H1 (cell line): ENCODE measurements around the gene PFDN5. TPM values are rescaled to one million over a fixed set of nuclear protein-coding genes. Genes with fewer than 3 reads are reported as not detected.

Experiments used
- CTCF ChIA-PET: fragments of 300-600 bp; sonication (Branson Sonifier 250); formaldehyde crosslinking; loops from one replicate; lab custom pipeline; 2021; ENCODE audit not compliant: partially characterized antibody; lab: Charles Lee
- POLR2A ChIA-PET: fragments of 300-600 bp; sonication (Branson Sonifier 250); formaldehyde crosslinking; loops from one replicate; lab custom pipeline; 2021; ENCODE audit warnings: inconsistent platforms; ENCODE audit not compliant: partially characterized antibody; lab: Charles Lee
- DNase-seq, 2 experiments: peaks; one replicate each; pipeline versions ENCODE4 v3.0.0 to v3.0.0-alpha.2; 2010 to 2022; ENCODE audit warnings: low spot score in 2 of 2, low read depth in 1 of 2, mixed read lengths in 1 of 2
- FAIRE-seq: peaks from 2 replicates; lab custom pipeline; 2011; peaks lifted over from hg19 to GRCh38; lab: Jason Lieb, UNC
- H2AFZ ChIP-seq: 2 replicates; pipeline ENCODE4 v1.8.1; 2012; ENCODE audit warnings: low read length, inconsistent platforms
- H2AK5ac ChIP-seq: 2 replicates; pipeline ENCODE4 v1.6.1; 2013; ENCODE audit warnings: low read depth, low read length
- H2BK120ac ChIP-seq: replicated peaks from 2 replicates; pipeline ENCODE3; 2013; ENCODE audit warnings: low read depth, low read length, inconsistent platforms
- H2BK12ac ChIP-seq: 2 replicates; pipeline ENCODE4 v1.6.1; 2013; ENCODE audit warnings: low read depth, low read length
- H2BK15ac ChIP-seq: 2 replicates; pipeline ENCODE4 v1.6.1; 2013; ENCODE audit warnings: low read length
- H2BK20ac ChIP-seq: 2 replicates; pipeline ENCODE4 v1.6.1; 2013; ENCODE audit warnings: low read length
- H2BK5ac ChIP-seq: 2 replicates; pipeline ENCODE4 v1.6.1; 2013; ENCODE audit warnings: low read depth, low read length
- H3K14ac ChIP-seq: 2 replicates; pipeline ENCODE4 v1.6.1; 2013; ENCODE audit warnings: inconsistent platforms; ENCODE audit not compliant: insufficient read length
- H3K18ac ChIP-seq: 2 replicates; pipeline ENCODE4 v1.6.1; 2013; ENCODE audit warnings: low read length; ENCODE audit errors: extremely low read depth
- H3K23ac ChIP-seq: 2 replicates; pipeline ENCODE4 v1.6.1; 2013; ENCODE audit warnings: inconsistent platforms; ENCODE audit not compliant: insufficient read length
- H3K23me2 ChIP-seq: 2 replicates; pipeline ENCODE4 v1.6.1; 2013; ENCODE audit warnings: low read depth, low read length
- H3K27ac ChIP-seq: 2 replicates; pipeline ENCODE4 v1.6.1; 2011; ENCODE audit warnings: low read depth, low read length, inconsistent platforms
- H3K27me3 ChIP-seq, 4 experiments: replicated peaks in 1 of 4; 1 replicate in 1 of 4; 2 replicates in 3 of 4; pipeline versions ENCODE4 v1.6.1 to v1.8.1; 2011 to 2013; ENCODE audit warnings: low read length in 3 of 4, mild to moderate bottlenecking in 3 of 4, inconsistent platforms in 2 of 4, mixed read lengths in 2 of 4, moderate library complexity in 1 of 4; ENCODE audit not compliant: control insufficient read depth in 3 of 4, insufficient read depth in 3 of 4; ENCODE audit errors: extremely low read depth in 1 of 4
- H3K36me3 ChIP-seq, 4 experiments: 2 replicates each; pipeline versions ENCODE4 v1.6.1 to v1.8.1; 2011 to 2013; ENCODE audit warnings: mild to moderate bottlenecking in 4 of 4, low read length in 3 of 4, moderate library complexity in 2 of 4, control low read depth in 1 of 4, inconsistent platforms in 1 of 4; ENCODE audit not compliant: insufficient read depth in 4 of 4, control insufficient read depth in 2 of 4
- H3K4ac ChIP-seq: replicated peaks from 2 replicates; pipeline ENCODE3; 2013; ENCODE audit warnings: low read length, low read depth, mixed read lengths, inconsistent platforms; ENCODE audit not compliant: insufficient read length
- H3K4me1 ChIP-seq, 4 experiments: replicated peaks in 1 of 4; 1 replicate in 1 of 4; 2 replicates in 3 of 4; pipeline versions ENCODE4 v1.6.1 to v1.8.1; 2011 to 2013; ENCODE audit warnings: low read length in 3 of 4, inconsistent platforms in 2 of 4, mixed read lengths in 1 of 4; ENCODE audit not compliant: insufficient read depth in 4 of 4, control insufficient read depth in 3 of 4
- H3K4me2 ChIP-seq, 2 experiments: 2 replicates each; pipeline versions ENCODE4 v1.6.1 to v1.8.1; 2011 to 2013; ENCODE audit warnings: low read depth in 2 of 2, low read length in 2 of 2, control low read depth in 1 of 2, inconsistent platforms in 1 of 2, mild to moderate bottlenecking in 1 of 2; ENCODE audit not compliant: insufficient read depth in 1 of 2
- H3K4me3 ChIP-seq, 4 experiments: fragments of 200-600, 300-600 bp in 1 of 4; sonication (generic), shearing (Covaris generic), sonication (Bioruptor Twin) in 1 of 4; 2 replicates each; pipeline versions ENCODE4 v1.5.1 to v1.8.1; 2011 to 2016; ENCODE audit warnings: low read length in 4 of 4, low read depth in 3 of 4, control low read depth in 2 of 4, inconsistent platforms in 2 of 4, mild to moderate bottlenecking in 2 of 4, mixed read lengths in 1 of 4, moderate library complexity in 1 of 4; ENCODE audit not compliant: insufficient read depth in 2 of 4; ENCODE audit errors: extremely low read depth in 1 of 4
- H3K56ac ChIP-seq: replicated peaks from 2 replicates; pipeline ENCODE3; 2013; ENCODE audit warnings: low read depth, mild to moderate bottlenecking, mixed read lengths, low read length, inconsistent platforms; ENCODE audit not compliant: insufficient read length
- H3K79me1 ChIP-seq: 2 replicates; pipeline ENCODE4 v1.6.1; 2013; ENCODE audit warnings: low read depth, low read length, control low read depth
- H3K79me2 ChIP-seq, 2 experiments: 2 replicates each; pipeline versions ENCODE4 v1.6.1 to v1.8.1; 2012 to 2013; ENCODE audit warnings: low read length in 2 of 2, mild to moderate bottlenecking in 2 of 2, inconsistent platforms in 1 of 2; ENCODE audit not compliant: insufficient read depth in 2 of 2, control insufficient read depth in 1 of 2
- H3K9ac ChIP-seq, 4 experiments: replicated peaks in 1 of 4; 1 replicate in 1 of 4; 2 replicates in 3 of 4; pipeline versions ENCODE4 v1.6.1 to v1.8.1; 2011 to 2013; ENCODE audit warnings: low read depth in 3 of 4, low read length in 3 of 4, control low read depth in 2 of 4, mild to moderate bottlenecking in 2 of 4, moderate library complexity in 2 of 4, inconsistent platforms in 1 of 4; ENCODE audit errors: extremely low read depth in 1 of 4
- H3K9me3 ChIP-seq, 2 experiments: 2 replicates each; pipeline versions ENCODE4 v1.6.1 to v1.8.1; 2012 to 2013; ENCODE audit warnings: mild to moderate bottlenecking in 2 of 2, moderate library complexity in 2 of 2, control low read depth in 1 of 2, inconsistent platforms in 1 of 2, low read depth in 1 of 2, low read length in 1 of 2, mixed read lengths in 1 of 2; ENCODE audit not compliant: insufficient read depth in 2 of 2
- H4K20me1 ChIP-seq, 2 experiments: replicated peaks in 1 of 2; 2 replicates each; pipeline versions ENCODE3 to v1.8.1; 2011 to 2013; ENCODE audit warnings: inconsistent platforms in 2 of 2, low read length in 2 of 2, mild to moderate bottlenecking in 1 of 2; ENCODE audit not compliant: insufficient read depth in 2 of 2, control insufficient read depth in 1 of 2
- H4K5ac ChIP-seq: 2 replicates; pipeline ENCODE4 v1.6.1; 2013; ENCODE audit warnings: low read length, low read depth, mixed read lengths, inconsistent platforms; ENCODE audit not compliant: insufficient read length
- H4K8ac ChIP-seq: 2 replicates; pipeline ENCODE4 v1.8.0; 2013; ENCODE audit warnings: mild to moderate bottlenecking, moderate library complexity, low read length, inconsistent platforms; ENCODE audit not compliant: insufficient read depth; ENCODE audit errors: extremely low read depth
- H4K91ac ChIP-seq: replicated peaks from 2 replicates; pipeline ENCODE3; 2013; ENCODE audit warnings: low read length, mixed read lengths, inconsistent platforms; ENCODE audit not compliant: insufficient read length
- CREB1 ChIP-seq: IDR thresholded peaks from 2 replicates; pipeline ENCODE4 v1.6.1; 2012; ENCODE audit warnings: inconsistent platforms
- SIRT6 ChIP-seq: IDR thresholded peaks from one replicate; pipeline ENCODE4 v1.7.1; 2012; ENCODE audit warnings: low read length, inconsistent platforms
- WGBS, 2 experiments: shearing (Covaris generic) in 1 of 2; methylation state at CpG; one replicate each; pipeline versions ENCODE4 v1.1.6 to v1.1.7; 2013 to 2015; ENCODE audit warnings: low lambda C conversion rate in 2 of 2, mixed read lengths in 2 of 2, inconsistent platforms in 1 of 2, low coverage in 1 of 2, missing lambda C conversion rate in 1 of 2; ENCODE audit not compliant: insufficient replicate concordance in 2 of 2, insufficient coverage in 1 of 2, insufficient read length in 1 of 2; ENCODE audit errors: extremely low coverage in 1 of 2, missing lambda C conversion rate in 1 of 2; 5-methylcytosine and 5-hydroxymethylcytosine counted together
- polyA plus RNA-seq, 7 experiments: library from polyadenylated mRNA; depleted of rRNA in 3 of 7; stranded (reverse) in 5 of 7; unstranded in 2 of 7; fragments of >200 nt in 5 of 7; fragments of 200-250 nt in 2 of 7; gene quantifications; 1 replicate in 5 of 7; 2 replicates in 1 of 7; 4 replicates in 1 of 7; pipeline versions ENCODE4 v1.2.1 to v1.2.3, GENCODE V29; 2011 to 2013; ENCODE audit warnings: missing spikeins in 2 of 7, mixed read lengths in 2 of 7
- total RNA-seq: library from RNA; stranded (reverse); fragmentation: NEBNext Ultra II Directional; extraction: Animal tissue kit (Norgen Biotek cat#: 25700); gene quantifications from 2 replicates; pipeline ENCODE4 v1.2.1, GENCODE V29; 2021

Gene PFDN5
- total and polyA plus RNA-seq, 2 of the 8 experiments (the other 6 are each of a cell fraction or from before 2014, with no cell fraction given): 290 to 630 TPM

GRCh38 chr12:53338916-53339315 lies 43.6 kb downstream of the PFDN5 start:
- H3K56ac ChIP-seq: no peak overlapping the region
- DNase-seq: no peak
- H3K18ac ChIP-seq: no peak overlapping the region
- H3K27ac ChIP-seq: no peak overlapping the region
- H2AFZ ChIP-seq: no peak overlapping the region
- H2BK15ac ChIP-seq: no peak overlapping the region
- H4K20me1 ChIP-seq: no peaks in the 10 kb centered on the region
- no peak overlapping the region for H3K23ac ChIP-seq
- H3K14ac ChIP-seq: no peak overlapping the region
- H3K9me3 ChIP-seq: no peaks in the 10 kb centered on the region
- H2BK5ac ChIP-seq: no peak overlapping the region
- H3K23me2 ChIP-seq: 0 out of 2 replicates have a peak, but pooled peaks cover 2% of the 10 kb centered on the region
- no peak overlapping the region for H4K91ac ChIP-seq
- no peak overlapping the region for H3K4me3 ChIP-seq
- H3K4me1 ChIP-seq: peaks cover 0 to 22% (median 1%) of the 10 kb centered on the region in 4 experiments; a peak in 4 of 7 replicates
- no peak overlapping the region for H3K9ac ChIP-seq
- H2BK120ac ChIP-seq: no peak overlapping the region
- peaks cover 0 to 15% (median 6%) of the 10 kb centered on the region in 4 experiments; a peak in 4 of 7 replicates for H3K27me3 ChIP-seq
- H3K4ac ChIP-seq: no peak overlapping the region
- H4K5ac ChIP-seq: no peak overlapping the region
- no peak overlapping the region for H2AK5ac ChIP-seq
- H3K79me1 ChIP-seq: no peaks in the 10 kb centered on the region
- 83% methylated on average over 1 of the region's 6 CpGs; no CpG with 5 or more reads in 1 of the 2 experiments for WGBS, 2 experiments
- no peak overlapping the region for H3K4me2 ChIP-seq
- ChIA-PET POLR2A (interaction anchor here (0.9 to 1.0 kb wide), 2 partner anchors 14 to 75 kb away, joined by 3 read pairs; no protein-coding TSS in a partner anchor), CTCF (interaction anchor here (1.5 to 21.2 kb wide), 3 partner anchors 11 to 15 kb away, joined by 7 to 381 read pairs (median 7); no protein-coding TSS in a partner anchor)
- H2BK12ac ChIP-seq: no peak overlapping the region
- no peaks in the 10 kb centered on the region for H3K79me2 ChIP-seq
- H3K36me3 ChIP-seq: no peaks in the 10 kb centered on the region
- no peak for FAIRE-seq
- no peak overlapping the region for H2BK20ac ChIP-seq
- no peak overlapping the region; the same call in 1 of the 2 replicates for H4K8ac ChIP-seq
- TF ChIP-seq CREB1 (no peak), SIRT6 (no peak)
